HG03135 (cell line): ENCODE measurements around the gene NUP58.

Experiments
- ATAC-seq: cut with Tn5 transposase; IDR thresholded peaks from one replicate; pipeline ENCODE4 v1.9.1; 2021; ENCODE audit warnings: mild to moderate bottlenecking, moderate library complexity; ENCODE audit not compliant: unreplicated experiment

Gene NUP58, protein sequence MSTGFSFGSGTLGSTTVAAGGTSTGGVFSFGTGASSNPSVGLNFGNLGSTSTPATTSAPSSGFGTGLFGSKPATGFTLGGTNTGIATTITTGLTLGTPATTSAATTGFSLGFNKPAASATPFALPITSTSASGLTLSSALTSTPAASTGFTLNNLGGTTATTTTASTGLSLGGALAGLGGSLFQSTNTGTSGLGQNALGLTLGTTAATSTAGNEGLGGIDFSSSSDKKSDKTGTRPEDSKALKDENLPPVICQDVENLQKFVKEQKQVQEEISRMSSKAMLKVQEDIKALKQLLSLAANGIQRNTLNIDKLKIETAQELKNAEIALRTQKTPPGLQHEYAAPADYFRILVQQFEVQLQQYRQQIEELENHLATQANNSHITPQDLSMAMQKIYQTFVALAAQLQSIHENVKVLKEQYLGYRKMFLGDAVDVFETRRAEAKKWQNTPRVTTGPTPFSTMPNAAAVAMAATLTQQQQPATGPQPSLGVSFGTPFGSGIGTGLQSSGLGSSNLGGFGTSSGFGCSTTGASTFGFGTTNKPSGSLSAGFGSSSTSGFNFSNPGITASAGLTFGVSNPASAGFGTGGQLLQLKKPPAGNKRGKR

DNA sequence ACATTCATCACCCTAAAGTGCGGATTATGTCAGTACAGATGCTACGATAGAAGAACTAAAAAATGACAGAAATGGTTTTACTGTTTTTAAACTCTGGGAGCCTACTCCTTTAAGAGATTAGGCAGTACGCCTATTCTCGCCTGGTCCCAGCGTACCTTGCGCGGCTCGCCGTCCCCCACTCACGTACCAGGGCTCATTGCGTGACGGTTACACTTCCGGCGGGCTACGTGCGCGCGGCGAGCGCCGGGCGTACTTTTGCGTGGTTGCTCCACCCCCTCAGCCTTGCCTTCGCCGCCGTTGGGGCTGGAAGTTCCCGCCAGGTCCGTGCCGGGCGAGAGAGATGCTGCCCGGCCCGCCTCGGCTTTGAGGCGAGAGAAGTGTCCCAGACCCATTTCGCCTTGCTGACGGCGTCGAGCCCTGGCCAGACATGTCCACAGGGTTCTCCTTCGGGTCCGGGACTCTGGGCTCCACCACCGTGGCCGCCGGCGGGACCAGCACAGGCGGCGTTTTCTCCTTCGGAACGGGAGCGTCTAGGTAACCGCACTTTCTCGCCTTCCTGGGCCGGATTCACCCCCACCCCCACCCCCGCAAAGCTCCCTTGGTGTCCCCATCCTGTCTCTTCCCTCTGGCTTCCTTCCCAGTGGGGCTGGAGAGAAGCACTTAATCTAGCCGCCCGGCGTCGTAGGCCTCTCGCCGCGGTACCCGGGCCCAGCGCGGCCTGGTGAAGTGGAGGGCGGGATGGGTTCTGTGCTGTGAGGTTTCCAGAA is at the start of gene NUP58:
Gene NUP58, plus strand, starts transcription at position 279 of the 767 bp plus-strand sequence. Its CDS starts 149 bp downstream, at position 428.
- ATAC-seq, result peak; percentile 99

DNA sequence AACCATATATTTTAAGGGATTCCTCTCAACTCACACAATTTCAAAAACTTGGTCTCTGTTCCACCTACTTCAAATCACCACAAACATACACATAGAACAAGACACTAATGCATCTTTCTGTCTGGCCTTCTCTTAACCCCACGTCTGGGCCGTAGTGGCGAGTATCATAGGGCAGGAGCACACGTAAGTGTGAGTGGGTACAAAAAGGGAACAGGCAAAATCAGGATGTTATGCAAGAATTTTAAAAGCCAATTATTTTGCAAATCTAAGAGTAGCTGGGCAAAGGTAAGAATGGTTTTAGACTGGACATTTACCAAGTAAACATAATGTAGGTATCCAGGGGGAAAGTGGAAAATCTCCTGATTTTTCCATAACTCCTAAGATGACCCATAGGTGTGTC is 49.2 kb upstream of the NUP58 start:
- ATAC-seq, result no peak

DNA sequence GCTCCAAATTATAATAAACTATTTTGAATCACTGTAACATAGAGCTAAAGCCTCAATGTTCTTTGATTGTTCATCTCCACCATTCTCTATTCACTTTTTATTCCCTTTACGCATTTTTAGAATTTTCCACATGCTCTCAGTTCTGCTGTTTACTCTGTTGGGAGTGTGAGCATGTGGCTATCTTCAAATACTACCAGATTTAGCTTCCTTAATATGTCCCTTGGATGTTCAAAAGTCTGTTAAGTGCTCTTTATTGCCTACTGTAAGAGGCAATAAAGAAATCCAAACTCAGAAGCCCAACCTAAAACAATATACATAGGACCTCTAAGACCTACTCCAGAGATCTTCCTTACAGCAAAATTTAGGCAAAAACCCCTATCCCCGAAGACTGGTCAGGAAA is 48.7 kb upstream of the NUP58 start:
- no peak for ATAC-seq

DNA sequence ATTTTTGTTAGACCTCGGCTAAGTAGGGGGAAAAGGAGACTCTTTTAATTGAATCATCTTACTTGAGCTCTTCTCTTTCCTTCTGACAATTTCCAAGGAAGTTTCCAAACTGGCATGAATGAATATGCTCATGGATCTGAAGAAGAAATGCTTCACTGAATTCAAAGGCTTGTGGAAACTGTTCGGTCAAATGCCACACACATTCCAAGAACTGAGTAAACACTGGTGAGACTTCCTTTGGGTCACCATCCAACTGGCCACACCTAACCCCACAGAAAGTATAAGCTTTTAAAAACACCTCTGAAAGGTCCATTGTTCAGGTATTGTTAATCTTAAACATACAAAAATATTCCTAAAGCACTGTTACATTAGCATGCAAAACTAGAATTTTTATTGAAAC is 47.7 kb upstream of the NUP58 start:
- no peak for ATAC-seq

DNA sequence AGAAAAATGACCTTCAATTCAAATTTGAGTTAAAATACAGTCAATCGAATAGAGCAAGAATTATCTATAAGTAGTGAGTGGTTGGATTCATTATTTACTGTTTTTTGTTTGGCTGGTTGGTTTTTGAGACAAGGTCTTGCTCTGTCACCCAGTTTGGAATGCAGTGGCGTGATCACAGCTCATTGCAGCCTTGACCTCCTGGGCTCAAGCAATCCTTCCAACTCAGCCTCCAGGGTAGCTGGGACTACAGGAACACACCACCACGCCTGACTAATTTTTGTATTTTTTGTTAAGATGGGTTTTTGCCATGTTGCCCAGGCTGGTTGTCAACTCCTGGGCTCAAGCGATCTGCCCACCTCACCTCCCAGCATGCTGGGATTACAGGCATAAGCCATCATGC is 39.2 kb upstream of the NUP58 start:
- no peak for ATAC-seq

DNA sequence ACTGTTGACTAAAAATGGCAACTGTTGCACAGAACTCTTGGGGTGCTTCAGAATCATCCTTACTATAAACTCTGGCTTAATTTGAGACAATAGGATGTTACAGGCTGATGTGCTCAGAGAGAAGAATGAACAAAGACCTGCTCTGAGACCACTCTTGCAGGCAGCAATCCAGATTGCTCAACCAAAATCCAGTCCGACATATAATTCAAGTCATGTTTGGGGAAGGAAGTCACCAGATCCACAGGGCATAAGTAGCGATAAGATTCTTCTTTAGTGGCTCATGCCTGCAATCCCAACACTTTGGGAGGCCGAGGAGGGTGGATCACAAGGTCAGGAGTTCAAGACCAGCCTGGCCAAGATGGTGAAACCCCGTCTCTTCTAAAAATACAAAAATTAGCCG is 34.7 kb upstream of the NUP58 start:
- no peak for ATAC-seq

DNA sequence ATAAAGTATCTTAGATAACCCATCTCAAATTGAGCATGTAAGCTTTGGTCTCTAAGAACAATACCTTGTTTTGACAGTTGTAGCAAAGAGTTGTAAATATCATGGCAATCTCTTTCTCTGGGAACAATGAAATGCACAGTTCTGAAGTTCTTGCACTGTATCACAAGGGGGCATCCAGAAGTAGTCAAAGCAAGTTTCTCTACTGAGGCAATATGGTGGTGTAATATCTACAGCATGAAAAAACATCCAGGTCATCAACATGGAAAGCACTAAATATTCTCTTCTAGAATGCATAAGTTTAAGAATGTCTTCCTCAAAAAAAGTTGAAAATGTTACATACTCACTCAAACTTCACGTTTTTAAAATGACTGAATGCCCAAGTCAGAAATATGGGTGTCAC is 33.7 kb upstream of the NUP58 start:
- ATAC-seq, result no peak

DNA sequence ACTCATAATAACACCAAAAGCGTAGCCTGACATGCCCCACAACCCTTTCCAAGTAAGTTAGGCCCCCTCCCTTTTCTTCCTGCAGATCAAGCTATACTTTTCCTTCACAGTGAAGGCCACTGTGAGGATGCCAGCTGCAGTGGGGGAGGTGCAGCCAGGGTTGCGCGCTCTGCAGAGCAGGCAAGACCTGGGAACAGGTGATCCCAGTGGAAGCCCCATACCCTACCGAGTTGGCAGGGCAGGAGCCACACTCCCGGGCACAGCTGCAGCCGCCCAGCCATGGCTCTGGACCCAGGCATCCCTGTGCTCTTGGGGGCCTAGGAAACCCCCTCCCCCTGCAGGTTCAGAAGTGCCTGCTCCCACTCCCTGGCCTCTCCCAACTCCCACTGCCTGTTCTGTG is 32.9 kb upstream of the NUP58 start:
- no peak for ATAC-seq

DNA sequence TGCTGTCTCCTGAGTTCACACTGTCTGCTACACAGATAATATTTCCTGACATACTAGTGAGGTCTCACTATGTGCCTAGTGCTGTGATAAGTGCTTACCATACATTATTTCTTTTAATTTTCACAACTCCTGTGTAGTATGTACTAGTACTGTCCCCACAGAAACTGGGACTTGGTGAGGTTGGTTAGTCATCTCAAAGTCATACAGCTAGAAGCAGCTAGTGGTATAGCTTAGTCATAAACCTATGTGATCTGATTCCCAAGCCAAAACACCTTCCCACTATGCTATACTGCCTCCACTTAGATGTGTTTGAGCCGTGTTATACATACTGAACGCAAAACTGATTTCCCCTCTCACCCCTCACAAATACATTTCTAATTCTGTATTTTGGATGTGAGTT is 24.7 kb upstream of the NUP58 start:
- no peak for ATAC-seq

DNA sequence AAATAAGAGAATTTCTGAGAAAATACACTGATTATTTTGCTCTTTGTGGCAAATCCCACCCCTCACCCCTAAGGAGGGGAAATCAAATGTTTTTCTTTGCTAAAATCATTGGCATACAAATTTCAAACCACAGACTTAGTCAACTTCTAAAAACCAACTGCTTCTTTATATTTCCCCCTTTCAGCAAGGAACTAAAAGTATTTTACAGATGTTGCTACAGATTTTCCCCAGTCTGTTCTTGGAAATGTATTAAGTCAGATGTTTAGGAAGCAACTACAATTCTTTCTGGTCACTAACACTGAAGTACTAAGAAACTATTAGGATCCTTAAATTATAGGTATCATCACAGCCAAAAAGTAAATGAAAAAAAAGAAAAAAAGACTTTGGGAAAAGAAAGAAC is 21.0 kb upstream of the NUP58 start:
- ATAC-seq, result no peak

DNA sequence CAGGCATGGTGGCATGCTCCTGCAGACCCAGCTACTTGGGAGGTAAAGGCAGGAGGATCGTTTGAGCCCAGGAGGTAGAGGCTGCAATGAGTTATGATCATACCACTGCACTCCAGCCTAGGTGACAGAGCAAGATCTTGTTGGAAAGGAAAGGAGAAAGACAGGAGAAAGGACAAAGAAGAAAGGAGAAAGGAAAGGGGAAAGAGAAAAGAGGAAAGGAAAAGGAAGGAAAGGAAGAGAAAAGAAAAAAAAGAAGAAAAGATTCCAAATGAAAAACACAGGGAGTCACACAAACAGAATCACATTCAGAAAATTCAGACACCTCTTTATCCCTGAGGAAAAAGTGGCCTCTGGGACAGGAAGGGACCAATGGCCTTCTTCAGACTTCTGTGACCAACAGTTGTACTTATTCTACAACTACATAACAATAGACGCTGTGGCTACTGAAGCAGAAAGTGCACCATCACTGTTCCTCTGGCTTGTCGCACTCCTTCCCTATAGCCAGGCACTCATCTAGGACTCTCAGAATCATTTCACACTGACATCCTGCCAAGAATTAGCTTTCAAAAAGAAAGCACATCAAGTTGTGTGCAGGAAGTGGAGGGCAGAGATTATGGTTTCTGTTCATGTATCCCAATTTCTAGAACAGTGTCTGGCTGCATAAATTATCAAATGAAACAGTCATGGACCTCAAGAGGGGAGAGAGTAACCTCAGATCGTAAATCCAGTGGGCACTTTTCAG is 20.1 kb upstream of the NUP58 start:
- ATAC-seq, result peak; percentile 61

DNA sequence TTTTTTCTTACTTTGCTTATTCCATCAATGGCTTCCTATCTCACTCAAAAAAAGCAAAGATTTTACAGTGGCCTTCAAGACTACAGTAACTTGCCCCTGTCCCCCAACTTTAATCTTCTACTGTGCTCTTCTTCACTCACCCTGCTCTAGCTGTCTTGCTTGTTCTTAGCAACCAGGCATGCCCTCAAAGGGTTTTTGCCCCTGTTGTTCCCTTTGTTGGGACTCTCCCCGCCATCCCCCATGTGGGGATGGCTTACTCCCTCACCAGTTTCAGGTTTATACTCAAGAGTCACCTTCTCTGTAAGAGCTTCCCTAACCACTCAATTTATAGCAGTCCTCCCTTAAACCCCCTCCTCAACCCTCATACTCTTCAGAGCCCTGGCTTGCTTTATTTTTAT is 19.5 kb upstream of the NUP58 start:
- peak; percentile 12 for ATAC-seq

DNA sequence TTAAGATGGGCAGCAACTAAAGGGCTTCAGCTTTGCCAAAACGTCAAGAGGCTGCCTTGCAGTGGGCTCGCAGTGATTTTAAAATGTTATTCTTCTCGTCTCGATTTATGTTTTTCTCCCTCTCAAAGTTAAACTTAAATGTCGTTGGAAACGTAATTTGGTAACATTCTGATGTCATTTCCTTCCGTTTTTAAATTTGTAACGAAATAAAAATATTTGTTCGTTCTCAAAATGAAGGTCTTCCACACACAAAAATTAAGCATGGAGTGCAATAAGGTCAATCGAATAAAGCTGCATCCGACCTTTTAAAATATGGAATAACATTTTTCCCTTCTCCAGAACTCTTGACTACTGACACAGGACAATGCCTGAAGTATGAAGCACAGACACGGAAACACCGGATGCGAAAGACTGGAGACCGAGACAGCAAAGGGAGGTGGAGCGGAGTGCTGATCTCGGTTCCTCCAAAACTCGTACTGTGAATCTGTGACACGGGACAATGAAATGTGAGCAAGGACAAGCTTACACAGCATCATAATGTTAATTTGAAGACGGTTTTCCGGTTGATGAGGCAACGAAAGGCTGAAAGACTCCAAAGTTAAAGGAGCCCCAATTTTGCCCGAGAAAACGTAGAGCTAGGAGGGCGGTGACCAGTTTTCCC is 15.0 kb upstream of the NUP58 start:
- ATAC-seq, result peak; percentile 38

DNA sequence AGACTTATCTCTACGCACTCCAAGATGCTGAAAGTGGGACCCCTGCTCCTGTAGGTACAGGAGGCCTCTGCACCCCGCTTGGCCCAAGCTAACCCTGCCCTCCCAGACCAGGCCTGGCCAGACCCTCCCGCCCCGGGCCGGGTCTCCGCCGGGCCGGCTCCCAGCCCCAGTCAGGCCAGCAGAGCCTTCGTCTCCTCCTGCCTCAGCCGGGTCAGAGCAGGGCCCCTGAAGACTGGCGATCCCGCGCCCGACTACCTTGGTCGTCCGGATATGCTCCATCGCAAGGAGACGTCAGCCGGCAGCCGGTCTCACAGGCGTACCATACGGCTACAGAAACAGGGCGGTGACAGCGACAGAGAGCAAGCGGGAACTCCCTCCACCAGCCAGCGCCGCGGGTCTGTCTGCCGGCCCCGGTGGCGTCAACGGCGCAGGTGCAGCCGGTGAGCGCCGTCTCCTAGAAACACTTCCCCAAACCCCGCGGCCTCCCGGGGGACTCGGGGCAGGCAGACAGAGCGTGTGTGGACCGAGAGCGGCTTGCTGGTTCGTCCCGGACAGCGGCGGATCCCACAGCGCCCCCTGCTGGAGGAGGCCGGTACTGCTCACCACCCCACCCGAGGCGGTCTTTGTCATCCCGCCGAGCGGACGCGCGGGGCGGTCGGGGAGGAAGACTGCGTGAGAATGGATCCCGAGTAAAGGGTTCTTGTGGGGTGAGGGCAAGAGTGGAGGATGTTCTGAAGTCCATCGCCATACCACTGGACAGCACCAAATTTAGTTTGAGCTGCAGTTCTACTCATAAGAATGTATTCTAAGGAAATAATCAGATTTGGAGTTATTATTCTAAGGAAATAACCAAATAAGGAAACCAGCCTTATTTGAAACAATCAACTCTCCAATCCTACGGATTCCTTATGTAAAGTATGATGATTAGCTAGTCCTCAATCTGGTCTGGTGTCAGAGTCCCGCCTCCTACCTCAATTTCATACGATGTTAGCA is 14.2 kb upstream of the NUP58 start, which contains the start of gene MTMR6:
Gene MTMR6, minus strand, starts transcription at position 520 of the 993 bp plus-strand sequence. Its CDS starts 241 bp downstream, at position 279.
- ATAC-seq, result peak; percentile 97

DNA sequence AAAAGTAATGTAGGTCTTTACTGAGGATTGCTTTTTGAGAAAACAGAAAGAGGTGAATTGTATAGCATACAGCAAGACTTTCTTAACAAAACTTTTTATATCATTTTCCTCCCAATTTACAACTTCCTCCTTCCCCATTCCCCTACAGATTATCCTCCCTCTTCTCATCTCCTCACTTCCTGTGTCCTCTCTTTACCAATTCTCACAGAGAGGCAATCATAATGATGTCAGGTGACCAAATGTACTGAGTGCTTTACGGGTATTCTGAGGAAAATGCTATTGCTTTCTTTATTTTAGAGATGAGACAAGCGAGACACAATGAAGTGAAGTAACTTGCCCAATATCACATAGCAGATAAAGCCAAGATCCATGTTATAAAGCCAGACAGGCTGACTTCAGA is 12.5 kb upstream of the NUP58 start:
- no peak for ATAC-seq

DNA sequence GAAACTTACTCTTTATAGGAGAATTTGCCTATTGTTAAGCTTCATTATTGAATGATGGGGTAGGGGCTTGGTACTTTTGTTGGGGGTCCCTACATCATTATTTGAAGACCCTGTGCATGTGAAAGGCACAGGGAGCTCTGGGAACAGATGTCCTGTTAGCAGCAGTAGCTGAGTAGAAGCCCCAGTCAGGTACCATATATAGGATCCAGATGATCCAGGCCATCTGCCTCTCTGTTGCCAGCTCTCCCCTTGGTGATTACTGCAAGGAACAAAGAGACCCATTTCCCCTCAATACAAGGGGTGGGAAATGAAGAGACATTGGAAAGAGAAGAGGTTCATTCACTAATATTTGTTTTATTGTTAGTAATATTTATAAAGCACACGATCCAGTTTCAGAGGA is 9.7 kb upstream of the NUP58 start:
- ATAC-seq, result no peak

DNA sequence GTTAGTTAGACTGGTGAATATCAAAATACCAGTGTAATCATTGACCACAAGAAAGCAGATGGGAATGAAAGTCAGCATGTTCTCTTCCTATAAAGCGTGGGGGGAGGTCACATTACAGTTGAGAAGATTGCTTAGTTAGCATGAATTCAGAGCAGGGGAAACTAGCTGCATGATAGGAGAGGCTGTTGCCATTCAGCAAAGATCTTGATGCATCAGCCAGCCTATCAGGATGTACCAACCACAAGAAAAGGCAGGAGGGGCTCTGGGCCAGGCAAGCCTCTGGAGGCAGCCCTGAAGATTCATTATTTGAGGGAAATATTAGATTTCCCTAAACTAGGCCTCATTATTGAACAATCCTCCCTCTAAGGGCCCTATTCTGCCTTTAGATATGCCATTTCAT is 9.1 kb upstream of the NUP58 start:
- no peak for ATAC-seq

DNA sequence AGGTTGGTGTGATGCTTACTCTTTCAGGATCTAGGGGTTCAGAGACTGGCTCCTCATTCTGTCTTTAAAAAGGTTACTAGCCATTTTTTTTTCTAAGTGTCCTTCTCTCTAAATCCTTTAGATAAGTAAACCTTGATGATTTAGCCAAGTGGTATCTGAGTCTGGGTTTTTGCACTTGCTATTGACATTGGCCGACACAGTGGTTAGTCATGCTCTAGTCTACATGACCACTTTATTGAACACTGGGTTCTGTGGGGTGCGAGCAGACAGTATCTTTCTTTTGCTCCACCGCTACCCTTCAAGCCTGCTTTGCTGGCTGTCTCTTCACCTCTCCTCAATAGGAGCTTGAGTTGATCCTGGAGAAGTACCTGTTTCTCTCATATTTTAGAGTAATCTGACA is 6.2 kb upstream of the NUP58 start:
- ATAC-seq, result no peak

DNA sequence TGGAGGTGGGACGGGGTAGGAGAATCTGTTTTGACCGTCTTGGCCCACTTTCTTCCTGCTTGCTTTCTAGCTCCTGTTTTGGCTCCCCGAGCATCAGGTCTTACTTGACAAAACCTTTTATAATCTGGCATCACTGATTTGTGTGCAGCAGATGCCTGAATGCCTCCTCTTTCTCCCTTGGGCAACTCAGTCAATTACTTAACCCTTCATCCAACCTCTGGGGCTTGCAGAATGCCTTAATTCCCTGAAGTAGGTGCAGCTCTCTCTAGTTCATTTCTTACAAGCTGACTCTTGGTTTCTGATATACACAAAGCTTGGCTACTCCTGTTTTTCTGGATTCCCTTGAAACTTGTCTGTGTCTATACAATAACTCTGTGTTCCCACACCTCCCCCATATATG is 5.7 kb upstream of the NUP58 start:
- ATAC-seq, result no peak
